ENCODE data around the gene LPO. TPM values are rescaled to one million over a fixed set of nuclear protein-coding genes. Genes with fewer than 3 reads are reported as not detected.

Gene LPO
- total RNA-seq, 2 donors from 2014 or later, result 0.44 TPM; not detected in 1

DNA sequence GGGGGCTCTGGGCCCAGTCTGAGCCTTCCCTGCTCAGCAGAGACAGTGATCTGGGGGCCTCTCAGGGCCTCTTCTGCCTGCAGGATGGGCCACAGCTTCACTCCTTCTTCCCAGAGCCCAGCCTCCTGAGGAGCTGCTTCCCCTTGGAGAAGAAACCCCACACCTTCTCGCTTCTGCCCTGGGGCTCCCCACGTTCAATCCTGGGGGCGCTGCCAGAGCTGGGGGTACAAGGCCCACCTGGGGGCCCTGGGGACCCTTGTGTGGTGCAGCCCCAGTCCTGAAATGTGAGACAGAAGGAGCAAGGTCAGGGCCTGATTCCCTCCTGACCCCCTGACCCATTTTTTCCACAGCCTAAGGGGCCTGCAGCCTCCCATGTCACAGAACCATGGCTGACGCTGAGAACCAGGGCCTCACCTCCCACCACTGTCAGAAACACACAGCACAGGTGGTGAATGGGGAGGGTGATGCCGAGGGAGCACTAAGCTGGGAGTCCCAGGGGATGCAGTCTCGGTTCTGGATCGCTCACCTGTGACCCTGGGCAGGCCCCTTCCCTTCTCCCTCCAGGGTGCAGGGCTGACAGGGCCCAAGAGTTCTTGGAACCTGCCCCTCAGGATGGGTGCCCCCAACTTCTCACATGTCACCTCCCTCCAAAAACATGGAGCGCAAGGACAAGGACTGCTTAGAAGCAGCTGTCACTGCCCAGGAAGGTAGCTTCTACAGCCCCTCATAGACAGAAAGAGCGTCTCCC is 64.0 kb downstream of the LPO start:
- Mint-ChIP-seq H3K4me3 (no peak overlapping the region), H3K27ac (no peak overlapping the region), H3K27me3 (no peaks in the 10 kb centered on the region), H3K4me1 (peaks cover 15% of the 10 kb centered on the region), H3K36me3 (ENCODE audit: low read depth) (no peaks in the 10 kb centered on the region)
- DNase-seq (no peak), ATAC-seq (no peak)
- H3K9me3 ChIP-seq (ENCODE audit: control insufficient read depth, low read length, poor library complexity, severe bottlenecking), result no peaks in the 10 kb centered on the region

DNA sequence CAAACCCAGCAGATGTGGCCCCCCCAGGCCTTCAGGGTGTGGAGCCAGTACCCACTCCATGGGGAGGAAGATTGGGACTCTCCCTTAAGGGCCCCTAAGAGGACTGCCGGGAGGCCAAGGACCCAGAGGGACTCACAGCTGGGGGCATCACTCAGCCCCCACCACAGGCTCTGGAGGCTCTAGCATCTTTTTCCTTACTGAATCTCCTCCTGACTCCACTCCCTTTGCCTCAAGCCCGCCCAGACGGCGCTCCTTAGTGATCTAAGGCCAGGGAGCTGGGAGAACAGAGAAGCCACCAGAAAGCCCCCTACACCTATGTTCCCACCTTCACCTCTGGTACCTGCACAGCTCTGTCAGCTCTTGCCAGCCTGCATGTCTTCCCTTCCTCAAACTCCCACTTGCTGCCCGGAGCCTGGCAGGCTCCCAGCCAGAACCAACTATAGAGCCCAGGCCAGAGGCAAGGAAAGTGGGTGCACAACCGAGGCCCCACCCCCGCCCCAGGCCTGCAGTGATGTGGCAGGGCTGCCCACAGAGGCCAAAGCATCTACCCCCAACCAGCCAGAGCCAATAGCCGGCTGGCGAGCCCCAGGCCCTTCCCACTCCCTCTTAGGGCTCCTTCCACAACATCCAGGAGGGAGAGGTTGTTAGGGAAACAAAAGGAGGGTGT is 64.7 kb downstream of the LPO start:
- Mint-ChIP-seq H3K4me3 (no peak overlapping the region), H3K4me1 (peaks cover 15% of the 10 kb centered on the region), H3K27me3 (no peaks in the 10 kb centered on the region), H3K27ac (no peak overlapping the region), H3K36me3 (ENCODE audit: low read depth) (no peaks in the 10 kb centered on the region)
- DNase-seq (no peak), ATAC-seq (no peak)
- no peaks in the 10 kb centered on the region for H3K9me3 ChIP-seq (ENCODE audit: control insufficient read depth, low read length, poor library complexity, severe bottlenecking)

DNA sequence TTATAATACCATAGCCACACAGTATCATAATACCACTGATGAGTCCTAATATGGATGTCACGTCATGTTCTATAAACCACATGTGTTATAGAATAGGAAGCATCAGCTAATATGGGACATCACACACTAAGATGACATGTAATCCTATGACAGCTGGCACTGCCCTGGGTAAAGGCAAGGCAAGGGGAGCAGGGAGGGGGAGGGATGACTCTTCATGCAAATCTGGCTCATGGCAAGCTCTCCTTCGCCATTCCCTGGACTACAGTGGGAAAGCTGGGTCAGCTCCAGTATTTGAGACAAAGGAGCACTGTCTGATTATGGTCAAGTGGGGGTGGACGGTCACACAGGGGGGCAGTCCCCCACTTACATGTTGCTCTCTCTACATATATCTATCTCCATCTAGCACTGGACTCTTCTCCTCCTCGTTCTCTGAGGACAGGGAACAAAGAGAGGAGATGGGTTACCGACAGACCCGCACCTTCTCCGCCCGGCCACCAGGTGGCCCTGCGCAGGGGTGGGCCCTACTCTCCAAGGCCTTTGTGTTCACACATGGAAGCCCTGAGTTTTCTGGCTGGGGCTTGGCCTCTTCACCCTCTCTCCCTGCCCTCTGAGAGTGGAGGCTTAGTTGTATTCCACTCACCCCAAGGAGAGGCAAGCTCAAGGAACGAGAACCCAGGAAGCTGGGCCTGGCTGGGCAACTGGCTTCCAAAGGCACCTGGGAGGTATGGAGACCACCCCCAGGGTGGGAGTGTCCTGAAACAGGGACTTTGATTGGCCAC is 65.8 kb downstream of the LPO start:
- Mint-ChIP-seq H3K4me3 (no peak overlapping the region), H3K27ac (no peak overlapping the region), H3K4me1 (peaks cover 15% of the 10 kb centered on the region), H3K27me3 (no peaks in the 10 kb centered on the region), H3K36me3 (ENCODE audit: low read depth) (no peaks in the 10 kb centered on the region)
- H3K9me3 ChIP-seq (ENCODE audit: control insufficient read depth, low read length, poor library complexity, severe bottlenecking), result no peaks in the 10 kb centered on the region
- DNase-seq (peak; percentile 35 to 57 (median 45)), ATAC-seq (peak; percentile 91)

DNA sequence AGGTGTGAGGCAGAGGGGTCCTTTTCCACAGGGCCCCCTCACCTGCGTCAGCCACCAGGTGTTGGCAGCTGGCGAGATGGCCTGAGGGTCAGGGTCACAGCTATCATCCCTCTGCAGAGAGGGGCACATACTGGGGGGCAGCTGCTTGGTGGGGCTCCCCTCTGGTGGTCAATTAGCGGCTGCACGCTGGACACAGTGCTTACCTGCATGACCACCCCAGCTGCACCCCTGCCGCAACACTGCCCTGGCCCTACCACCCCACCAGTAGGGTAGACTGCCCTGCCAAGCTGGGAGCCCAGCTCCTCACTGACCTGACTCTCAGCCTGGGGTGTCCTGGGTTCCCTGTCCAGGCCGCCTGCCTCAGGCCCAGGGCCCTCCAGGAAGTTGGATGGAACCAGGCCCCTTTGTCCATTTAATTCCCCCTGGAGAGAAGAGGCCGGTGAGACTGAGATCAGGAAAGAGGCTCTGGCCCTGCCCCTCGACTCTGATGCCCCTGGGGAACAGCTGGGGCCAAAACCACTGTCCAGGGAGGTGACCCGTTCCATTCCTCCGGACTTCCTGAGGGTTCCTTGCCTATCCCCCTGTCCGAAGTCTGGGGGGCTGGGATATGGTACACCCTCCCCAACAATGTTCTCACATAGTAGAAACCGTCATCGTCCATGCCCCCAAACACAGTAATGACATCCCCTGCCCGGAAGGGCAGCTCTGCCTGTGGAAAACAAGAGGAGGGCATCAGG is 66.5 kb downstream of the LPO start:
- Mint-ChIP-seq H3K27me3 (no peaks in the 10 kb centered on the region), H3K27ac (no peak overlapping the region), H3K4me1 (peaks cover 12% of the 10 kb centered on the region), H3K36me3 (ENCODE audit: low read depth) (no peaks in the 10 kb centered on the region), H3K4me3 (no peak overlapping the region)
- DNase-seq (no peak), ATAC-seq (no peak)
- no peaks in the 10 kb centered on the region for H3K9me3 ChIP-seq (ENCODE audit: control insufficient read depth, low read length, poor library complexity, severe bottlenecking)

DNA sequence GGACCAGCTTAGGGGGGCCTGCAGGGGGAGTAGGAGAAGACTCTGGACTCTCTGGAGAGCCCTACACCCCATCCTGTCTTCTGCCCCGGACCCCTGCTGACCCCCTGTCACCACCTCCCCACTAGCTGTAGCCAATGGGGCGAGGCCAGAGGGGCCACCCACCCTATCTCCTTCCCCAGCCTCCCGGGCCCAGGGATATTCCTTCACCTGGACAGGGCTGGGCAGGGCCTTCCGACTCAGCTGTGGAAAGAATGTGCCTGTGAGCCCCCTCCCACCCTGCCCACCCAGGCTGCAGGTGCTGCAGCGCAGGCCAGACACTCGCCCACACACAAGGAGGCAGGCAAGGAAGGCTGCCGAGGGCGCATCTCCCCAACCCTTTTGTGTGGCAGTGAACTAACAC is 67.2 kb downstream of the LPO start:
- ATAC-seq (no peak), DNase-seq (no peak)
- Mint-ChIP-seq H3K4me1 (peaks cover 8% of the 10 kb centered on the region), H3K27me3 (no peaks in the 10 kb centered on the region), H3K36me3 (ENCODE audit: low read depth) (no peaks in the 10 kb centered on the region), H3K4me3 (no peak overlapping the region), H3K27ac (no peak overlapping the region)
- no peaks in the 10 kb centered on the region for H3K9me3 ChIP-seq (ENCODE audit: control insufficient read depth, low read length, poor library complexity, severe bottlenecking)

DNA sequence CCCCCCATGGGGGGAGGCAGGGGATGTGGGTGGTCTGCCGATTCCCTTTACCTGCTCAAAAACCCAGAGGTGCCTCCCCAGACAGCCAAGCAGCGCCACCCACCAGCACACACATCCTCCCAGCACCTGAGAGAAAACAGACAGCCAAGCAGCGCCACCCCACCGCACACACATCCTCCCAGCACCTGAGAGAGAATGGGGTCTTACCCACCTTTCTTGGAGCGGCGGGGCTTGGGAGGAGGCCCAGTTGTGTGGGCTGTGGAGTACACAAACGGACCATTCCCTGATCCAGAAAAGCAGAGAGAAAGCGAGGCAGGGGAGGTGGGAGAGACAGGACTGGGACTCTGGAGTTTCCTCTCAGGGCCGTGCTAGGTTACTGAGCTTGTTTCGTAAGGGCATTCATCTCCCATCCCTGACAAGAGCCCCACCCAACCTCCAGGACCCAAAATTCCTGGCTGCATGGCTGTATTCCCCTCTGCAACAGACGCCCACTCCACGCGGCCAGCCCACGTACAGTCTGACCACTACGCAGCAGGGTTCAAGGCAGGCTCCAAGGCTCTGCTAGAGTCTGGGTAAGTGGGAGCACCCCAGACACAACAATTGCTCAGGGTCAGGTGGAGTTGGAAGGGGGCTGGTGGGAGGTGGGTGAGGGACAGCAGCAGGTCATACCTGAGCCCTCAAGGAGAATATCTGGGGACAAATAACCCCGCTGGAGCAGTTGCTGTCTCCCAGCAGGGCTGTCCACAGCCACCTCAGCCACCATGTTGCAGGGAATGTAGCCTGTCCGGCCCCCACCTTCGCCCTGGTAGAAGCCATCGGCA is 68.0 kb downstream of the LPO start:
- H3K4me1 Mint-ChIP-seq, result peaks cover 6% of the 10 kb centered on the region
- H3K27me3 Mint-ChIP-seq, result no peaks in the 10 kb centered on the region
- no peak overlapping the region for H3K4me3 Mint-ChIP-seq
- H3K27ac Mint-ChIP-seq, result peak overlapping the region; percentile 14
- H3K9me3 ChIP-seq (ENCODE audit: control insufficient read depth, low read length, poor library complexity, severe bottlenecking), result no peaks in the 10 kb centered on the region
- DNase-seq (no peak), ATAC-seq (no peak)
- no peaks in the 10 kb centered on the region for H3K36me3 Mint-ChIP-seq (ENCODE audit: low read depth)

DNA sequence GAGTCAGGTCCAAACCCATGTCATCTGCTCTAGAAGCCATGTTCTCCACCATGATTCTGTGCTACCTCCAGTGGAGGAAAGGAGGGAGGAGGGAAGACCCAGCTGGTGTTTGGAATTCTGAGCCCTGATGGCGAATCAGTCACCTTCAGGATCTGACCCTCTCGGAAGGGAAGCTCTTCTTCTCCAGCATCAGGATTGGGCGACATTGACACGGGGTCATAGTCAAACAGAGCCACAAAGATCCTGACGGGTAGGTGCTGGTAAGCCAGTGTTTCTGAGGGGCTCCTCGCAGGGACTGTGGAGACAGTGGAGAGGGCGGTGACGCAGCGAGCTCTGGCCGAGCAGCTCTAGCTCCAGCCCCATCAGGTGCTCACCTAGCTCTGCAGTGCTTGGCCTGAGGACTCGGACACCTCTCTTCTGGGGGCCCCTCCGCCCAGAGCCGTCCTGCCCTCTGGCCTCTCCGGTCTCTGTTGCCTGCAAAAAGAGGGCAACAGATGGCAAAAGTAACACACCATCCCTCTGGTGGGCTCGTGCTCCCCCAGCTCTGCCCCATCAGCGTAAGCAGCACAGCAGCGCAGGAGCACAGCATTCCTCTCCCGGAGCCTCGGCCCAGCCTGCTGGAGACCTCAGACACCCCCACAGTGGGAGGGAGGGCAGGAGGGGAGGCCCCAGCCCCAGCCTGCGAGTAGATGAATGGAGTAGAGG is 69.2 kb downstream of the LPO start:
- DNase-seq (no peak), ATAC-seq (no peak)
- Mint-ChIP-seq H3K27ac (no peak overlapping the region), H3K4me1 (peaks cover 6% of the 10 kb centered on the region), H3K27me3 (no peaks in the 10 kb centered on the region), H3K4me3 (no peak overlapping the region), H3K36me3 (ENCODE audit: low read depth) (no peaks in the 10 kb centered on the region)
- no peaks in the 10 kb centered on the region for H3K9me3 ChIP-seq (ENCODE audit: control insufficient read depth, low read length, poor library complexity, severe bottlenecking)

DNA sequence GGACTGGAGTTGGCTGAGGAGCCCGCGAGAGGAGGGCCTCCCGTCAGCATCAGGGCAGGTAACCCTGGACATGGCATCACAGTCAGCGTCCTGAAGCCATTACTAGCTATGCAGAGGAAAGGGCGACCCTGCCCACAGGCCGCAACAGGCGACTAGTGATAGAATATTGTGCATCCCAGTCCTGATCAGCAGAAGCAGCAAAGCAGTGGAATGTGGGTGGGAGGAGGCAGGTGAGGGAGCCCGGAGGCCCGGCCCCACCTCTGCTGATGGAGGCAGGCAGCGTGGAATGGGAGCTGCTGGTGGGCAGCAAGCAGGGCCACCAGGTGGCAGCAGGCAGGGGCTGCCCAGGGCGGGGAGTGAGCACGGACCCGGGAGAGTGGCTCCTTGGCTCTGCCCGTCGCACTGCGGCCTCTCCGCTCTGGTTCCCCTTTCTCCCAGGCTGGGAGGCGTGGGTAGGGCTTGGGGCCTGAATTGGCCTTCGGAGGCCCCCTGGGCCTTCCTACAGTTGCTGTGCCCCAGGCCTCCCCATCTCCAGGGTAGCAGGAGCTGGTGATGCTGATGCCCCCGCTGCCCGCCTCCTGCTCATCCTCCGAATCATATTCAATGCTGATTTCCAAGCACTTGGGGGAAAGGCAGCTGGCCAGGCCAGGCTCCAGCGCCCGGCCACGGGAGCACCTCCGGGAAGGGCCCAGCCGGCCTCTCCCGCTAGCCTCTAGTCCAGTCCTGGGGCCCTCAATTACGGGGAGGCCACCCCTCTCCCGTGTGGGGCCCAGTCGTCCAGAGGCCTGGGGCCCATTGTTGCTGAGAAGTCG is 70.0 kb downstream of the LPO start:
- no peak overlapping the region for H3K27ac Mint-ChIP-seq
- no peak for DNase-seq
- H3K27me3 Mint-ChIP-seq, result no peaks in the 10 kb centered on the region
- ATAC-seq, result no peak
- no peaks in the 10 kb centered on the region for H3K36me3 Mint-ChIP-seq (ENCODE audit: low read depth)
- no peak overlapping the region for H3K4me3 Mint-ChIP-seq
- peaks cover 4% of the 10 kb centered on the region for H3K4me1 Mint-ChIP-seq
- H3K9me3 ChIP-seq (ENCODE audit: control insufficient read depth, low read length, poor library complexity, severe bottlenecking), result no peaks in the 10 kb centered on the region

DNA sequence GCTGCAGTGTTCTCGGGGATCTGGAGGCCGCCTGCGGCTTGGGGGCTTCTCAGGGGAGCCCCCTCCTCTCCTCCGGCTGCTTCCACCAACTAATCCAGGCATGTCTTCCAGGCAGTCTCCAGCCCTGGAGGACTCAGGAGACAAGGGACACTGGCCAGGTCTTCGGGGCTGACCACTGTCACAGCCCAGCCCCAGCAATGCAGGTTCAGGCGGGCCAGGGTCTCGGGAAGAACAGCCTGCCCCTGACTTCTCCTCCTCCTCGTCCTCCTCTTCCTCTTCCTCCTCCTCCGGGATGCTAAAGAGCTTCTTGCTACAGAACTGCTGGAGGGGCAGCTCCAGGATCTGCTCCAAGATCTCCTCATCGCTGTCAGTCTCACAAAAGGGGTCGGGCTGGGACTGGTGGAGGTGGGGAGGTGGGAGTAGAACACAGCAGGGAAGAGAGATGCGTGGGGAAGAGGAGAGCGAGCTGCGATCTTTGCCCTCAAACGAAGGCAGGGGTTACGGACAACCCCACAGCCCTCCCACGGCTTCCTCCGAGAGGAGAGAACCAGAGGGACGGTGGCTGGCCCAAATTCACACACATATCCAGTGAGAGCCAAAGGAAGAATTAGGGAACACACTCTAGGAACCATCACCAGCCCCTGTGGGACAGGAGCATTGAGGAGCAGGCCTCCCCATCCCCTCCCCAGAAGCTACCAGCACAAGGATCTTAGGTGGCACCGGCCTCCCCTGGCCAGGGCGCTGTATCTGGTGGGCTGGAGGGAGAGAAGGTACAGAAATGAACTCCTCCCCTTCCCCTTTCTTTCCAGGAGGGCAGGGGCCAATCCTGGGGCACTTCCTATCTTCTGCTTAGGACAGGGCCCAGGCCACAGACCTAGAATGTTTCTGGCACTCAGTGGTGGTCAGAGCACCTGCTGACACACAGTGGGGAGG is 70.9 kb downstream of the LPO start:
- H3K27me3 Mint-ChIP-seq, result no peaks in the 10 kb centered on the region
- ATAC-seq (no peak), DNase-seq (no peak)
- peaks cover under 1% of the 10 kb centered on the region for H3K4me1 Mint-ChIP-seq
- H3K4me3 Mint-ChIP-seq, result no peak overlapping the region
- no peaks in the 10 kb centered on the region for H3K36me3 Mint-ChIP-seq (ENCODE audit: low read depth)
- H3K27ac Mint-ChIP-seq, result no peak overlapping the region
- H3K9me3 ChIP-seq (ENCODE audit: control insufficient read depth, low read length, poor library complexity, severe bottlenecking), result no peaks in the 10 kb centered on the region

DNA sequence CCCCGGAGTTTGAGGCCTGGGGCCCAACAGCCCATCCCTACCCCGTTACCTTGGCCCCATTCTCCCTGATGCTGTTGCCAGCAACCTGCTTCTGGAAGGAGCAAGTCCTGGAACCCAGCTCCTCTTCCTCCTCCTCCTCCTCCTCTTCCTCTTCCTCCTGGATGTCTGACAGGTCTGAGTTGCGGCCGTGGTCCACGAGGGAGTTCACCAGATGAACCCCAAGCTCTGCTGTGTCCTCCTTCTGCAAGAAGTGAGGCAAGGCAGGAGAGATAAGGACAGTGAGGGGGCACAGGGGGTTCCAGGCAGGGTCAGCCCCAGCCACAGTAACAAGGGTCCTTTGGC is 71.5 kb downstream of the LPO start:
- no peaks in the 10 kb centered on the region for H3K9me3 ChIP-seq (ENCODE audit: control insufficient read depth, low read length, poor library complexity, severe bottlenecking)
- Mint-ChIP-seq H3K27me3 (no peaks in the 10 kb centered on the region), H3K4me3 (no peak overlapping the region), H3K4me1 (no peaks in the 10 kb centered on the region), H3K27ac (no peak overlapping the region), H3K36me3 (ENCODE audit: low read depth) (no peaks in the 10 kb centered on the region)
- DNase-seq (no peak), ATAC-seq (no peak)
